ENCODE results near the gene ZNF547.
"Not testable (repeated sequence)": the region's sequence is repeated elsewhere in the genome, so short reads cannot be mapped to it uniquely, and the experiment has no call there.

ZNF547 gene

GRCh38 chr19:57362997-57363687 lies at the start of gene ZNF547, which contains the start of gene TRAPPC2B:
TSS of gene ZNF547 (plus strand) at chr19:57363551. CDS start at chr19:57368556, 5,005 bp downstream.
TSS of gene TRAPPC2B (plus strand) at chr19:57363551. CDS start at chr19:57364834, 1,283 bp downstream.
- peak; percentile 99 for DNase-seq

GRCh38 chr19:57314146-57314545 lies 49.2 kb upstream of the ZNF547 start:
- DNase-seq = no peak

- DNase-seq = no peak
Observed at GRCh38 chr19:57317503-57317902, 45.8 kb upstream of the ZNF547 start.

GRCh38 chr19:57319869-57320179 lies 43.5 kb upstream of the ZNF547 start:
- no peak for DNase-seq

DNA sequence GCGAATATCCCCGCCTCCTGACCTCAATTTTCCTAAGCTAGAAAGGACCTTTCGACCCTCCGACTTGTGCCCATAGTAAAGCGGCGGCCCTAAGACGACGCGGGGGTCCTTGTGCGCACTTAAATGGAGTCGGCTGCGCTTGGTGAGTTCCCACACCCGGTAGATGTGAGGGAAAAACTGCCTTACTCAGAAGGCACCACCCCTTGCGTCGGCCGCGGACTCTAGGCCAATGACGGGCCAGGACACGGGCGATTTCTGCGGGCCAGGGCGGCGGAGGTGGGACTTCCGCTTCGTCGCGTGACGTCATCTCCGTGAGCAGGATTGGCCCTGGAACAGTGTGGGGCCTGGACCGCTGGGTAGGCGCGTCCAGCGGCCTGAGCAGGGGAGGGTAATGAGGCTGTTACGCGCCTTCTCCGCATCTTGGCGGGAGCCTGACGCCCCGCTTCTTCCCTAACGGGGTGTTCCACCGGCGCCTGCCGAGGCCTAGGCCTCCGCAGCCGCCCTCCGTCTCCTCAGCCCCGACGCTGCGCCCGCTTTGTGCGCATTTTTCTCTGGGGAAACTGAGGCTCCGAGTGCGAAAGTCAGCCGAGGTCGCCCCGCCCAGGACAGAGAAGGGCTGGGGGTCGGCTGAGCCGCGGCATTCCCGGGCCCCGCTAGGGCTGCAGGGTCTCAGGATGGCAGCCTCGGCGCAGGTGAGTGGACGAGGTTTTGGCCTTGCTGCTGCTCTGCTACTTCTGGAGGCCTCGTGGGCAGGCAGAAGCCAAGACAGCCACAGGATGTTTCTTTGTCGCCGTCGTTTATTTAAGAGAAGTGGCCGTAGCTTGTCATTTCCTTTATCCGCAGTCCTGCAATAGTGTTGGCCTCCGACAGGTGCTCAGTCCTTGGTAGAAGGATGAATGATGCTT lies 42.9 kb upstream of the ZNF547 start, which contains the start of gene ZNF543:
Gene ZNF543 (plus strand): TSS at position 293 of the 905 bp plus-strand sequence. CDS start 382 bp downstream, at position 675.
- peak; percentile 94 for DNase-seq

GRCh38 chr19:57321116-57321515 lies 42.2 kb upstream of the ZNF547 start:
- DNase-seq = no peak

DNA sequence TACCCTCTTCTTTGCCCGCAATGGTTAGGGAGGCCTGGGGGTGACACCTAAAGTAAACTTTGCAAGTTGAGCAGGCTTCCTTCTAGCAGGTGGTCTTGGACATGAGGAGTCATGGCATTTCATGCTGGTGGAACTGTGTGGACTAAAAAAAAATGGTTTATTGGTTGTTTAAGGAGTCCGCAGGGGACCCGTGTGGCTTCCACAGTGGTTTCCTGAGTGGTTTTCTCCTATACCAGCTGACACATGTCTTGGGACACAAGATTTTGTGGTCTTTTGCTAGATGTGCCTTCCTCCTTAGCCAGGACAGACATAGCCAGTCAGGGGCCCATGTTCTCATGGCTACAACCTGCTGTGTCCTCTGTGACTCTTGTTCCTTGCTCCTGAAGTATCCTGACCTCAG lies 41.6 kb upstream of the ZNF547 start:
- no peak for DNase-seq

GRCh38 chr19:57324992-57325391 lies 38.4 kb upstream of the ZNF547 start:
- DNase-seq = no peak

DNA sequence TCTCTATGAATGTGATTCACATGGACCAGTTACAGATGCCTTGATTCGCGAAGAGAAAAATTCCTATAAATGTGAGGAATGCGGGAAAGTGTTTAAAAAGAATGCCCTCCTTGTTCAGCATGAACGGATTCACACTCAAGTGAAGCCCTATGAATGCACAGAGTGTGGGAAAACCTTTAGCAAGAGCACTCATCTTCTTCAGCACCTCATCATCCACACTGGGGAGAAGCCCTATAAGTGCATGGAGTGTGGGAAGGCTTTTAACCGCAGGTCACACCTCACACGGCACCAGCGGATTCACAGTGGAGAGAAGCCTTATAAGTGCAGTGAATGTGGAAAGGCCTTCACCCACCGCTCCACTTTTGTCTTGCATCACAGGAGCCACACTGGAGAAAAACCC lies 35.4 kb upstream of the ZNF547 start:
- no peak for DNase-seq

DNA sequence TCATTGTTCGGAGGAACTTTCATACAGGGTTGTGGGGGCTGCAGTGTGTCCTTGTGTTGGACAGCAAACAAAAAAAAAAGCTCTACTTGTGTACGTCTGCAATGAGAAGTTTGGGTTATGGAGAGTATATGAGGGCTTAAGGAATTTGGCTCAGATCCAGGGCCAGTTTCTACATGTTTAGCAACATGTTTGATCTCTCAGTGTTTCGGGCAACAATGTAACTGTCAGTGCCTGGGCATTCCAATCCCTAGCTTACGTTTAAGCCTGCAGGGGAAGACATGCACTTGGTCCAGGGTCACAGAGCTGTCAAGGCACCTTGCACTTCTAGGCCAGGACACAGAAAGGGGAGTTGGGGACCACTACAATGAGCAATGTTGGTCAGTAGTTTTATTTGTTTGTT lies 29.2 kb upstream of the ZNF547 start:
- DNase-seq = no peak

GRCh38 chr19:57338877-57339276 lies 24.5 kb upstream of the ZNF547 start:
- no peak for DNase-seq

- no peak for DNase-seq
Observed at GRCh38 chr19:57342582-57342981, 20.8 kb upstream of the ZNF547 start.

- no peak for DNase-seq
Observed at GRCh38 chr19:57348136-57348535, 15.2 kb upstream of the ZNF547 start.

DNA sequence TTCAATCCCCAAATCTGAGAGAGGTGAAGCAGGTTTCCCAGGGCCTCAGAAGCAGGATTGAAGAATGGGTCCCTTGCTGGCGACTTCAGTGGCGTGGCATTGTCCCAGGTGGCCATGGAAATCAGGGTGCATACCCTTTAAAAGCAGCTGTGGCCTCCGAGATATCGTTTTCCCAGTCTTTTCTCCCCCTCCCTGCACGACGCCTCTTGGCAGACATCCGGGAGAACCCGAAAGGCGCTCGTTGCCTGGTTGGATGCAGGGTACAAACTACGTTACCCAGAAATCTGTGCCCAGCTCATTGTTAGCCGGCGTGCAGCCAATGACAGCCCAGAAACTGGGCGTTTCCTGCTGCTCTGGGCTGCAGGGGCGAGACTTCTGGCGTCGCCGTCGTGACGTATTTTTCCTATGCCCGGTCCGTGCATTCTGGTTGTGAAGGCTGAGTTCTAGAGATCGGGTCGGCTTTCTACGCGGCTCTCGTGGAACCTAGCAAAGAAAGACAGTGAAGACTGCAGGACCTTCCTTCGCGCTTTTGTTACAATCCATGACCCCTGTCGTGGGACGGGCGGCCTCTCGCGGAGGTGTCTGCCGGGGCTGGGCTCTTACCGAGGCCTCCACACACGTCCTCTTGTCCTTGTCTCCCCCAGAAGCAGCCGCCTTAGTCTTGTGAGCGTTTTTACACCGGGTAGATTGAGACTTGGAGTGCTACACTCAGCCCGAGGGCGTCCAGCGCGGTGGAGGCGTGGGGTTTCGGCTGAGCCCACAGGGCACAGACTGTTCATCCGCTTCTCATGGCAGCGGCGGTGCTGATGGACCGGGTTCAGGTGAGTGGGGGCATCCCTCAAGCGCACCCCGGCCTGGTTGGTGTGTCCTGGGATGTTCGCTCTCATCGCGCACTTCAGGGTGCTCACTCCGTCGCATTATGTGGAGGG lies 12.2 kb upstream of the ZNF547 start, which contains the start of gene ZNF304:
Gene ZNF304 (plus strand): TSS at position 395 of the 929 bp plus-strand sequence. CDS start 394 bp downstream, at position 789.
- peak; percentile 89 for DNase-seq

- no peak for DNase-seq
Observed at GRCh38 chr19:57351867-57352266, 11.5 kb upstream of the ZNF547 start.

- DNase-seq = no peak
Observed at GRCh38 chr19:57355916-57356315, 7.4 kb upstream of the ZNF547 start.

DNA sequence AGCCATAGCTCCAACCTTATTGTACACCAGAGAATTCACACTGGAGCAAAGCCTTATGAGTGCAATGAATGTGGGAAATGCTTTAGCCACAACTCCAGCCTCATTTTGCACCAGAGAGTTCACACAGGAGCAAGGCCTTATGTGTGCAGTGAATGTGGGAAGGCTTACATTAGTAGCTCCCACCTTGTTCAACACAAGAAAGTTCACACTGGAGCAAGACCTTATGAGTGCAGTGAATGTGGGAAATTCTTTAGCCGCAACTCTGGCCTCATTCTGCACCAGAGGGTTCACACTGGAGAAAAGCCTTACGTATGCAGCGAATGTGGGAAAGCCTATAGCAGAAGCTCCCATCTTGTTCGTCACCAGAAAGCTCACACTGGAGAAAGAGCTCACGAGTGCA lies 5.9 kb upstream of the ZNF547 start:
- DNase-seq = no peak

- DNase-seq = no peak
Observed at GRCh38 chr19:57359300-57359699, 4.1 kb upstream of the ZNF547 start.

GRCh38 chr19:57362419-57362818 lies 932 bp upstream of the ZNF547 start:
- DNase-seq = no peak

DNA sequence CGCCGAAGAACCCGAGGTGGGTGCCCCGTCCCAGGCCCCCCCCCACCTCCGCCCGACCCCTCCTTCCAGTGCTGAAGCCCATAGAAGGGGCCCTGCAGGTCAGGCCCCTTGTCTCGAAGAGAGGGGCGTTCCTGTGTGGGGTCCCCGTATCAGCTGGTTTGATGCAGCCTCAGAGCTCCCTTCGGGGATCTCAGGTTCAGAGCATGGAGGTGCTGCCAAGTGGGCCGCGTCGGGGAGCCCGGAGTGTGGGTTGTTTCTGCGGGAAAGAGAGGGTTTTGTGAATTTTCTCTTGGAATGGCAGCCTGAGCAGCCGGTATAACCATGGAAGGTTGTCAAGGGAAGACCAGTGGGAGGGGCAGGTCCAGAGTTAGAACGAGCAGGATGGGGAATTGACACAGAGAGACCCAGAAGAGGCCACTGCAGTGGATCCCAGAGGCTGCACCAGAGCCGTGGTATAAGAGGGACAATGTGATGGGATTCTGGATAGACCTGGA lies 384 bp downstream of the ZNF547 start:
- DNase-seq = no peak

DNA sequence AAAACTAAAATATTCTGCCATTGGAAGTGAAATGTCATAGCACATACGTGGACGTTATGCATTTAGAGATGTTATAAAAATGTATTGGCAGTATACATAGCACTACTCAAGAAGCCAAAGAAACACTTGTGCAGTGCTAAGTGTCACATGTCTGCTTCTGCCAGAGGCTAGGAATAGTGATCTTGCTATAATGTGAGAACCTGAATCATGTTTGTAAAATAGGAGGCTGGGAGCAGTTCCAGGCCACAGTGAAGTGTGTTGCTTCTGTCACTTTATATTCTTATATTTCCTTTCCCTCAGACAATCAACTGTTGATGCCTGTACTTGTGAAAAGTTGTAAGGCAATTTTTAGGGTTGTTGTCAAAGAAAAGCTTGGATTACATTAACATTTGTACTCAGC lies 3.4 kb downstream of the ZNF547 start:
- DNase-seq = no peak

GRCh38 chr19:57374179-57374578 lies 10.8 kb downstream of the ZNF547 start:
- no peak for DNase-seq

GRCh38 chr19:57374647-57375046 lies 11.3 kb downstream of the ZNF547 start:
- not testable (repeated sequence) for DNase-seq

Data from CD4-positive, alpha-beta T cell treated with Interleukin-10 for 1 hour (primary cell).